Mucosa of rectum (tissue), 2 donors: ENCODE results near the gene HECTD3.
"Not testable (repeated sequence)": the region's sequence is repeated elsewhere in the genome, so short reads cannot be mapped to it uniquely, and the experiment has no call there.

Source experiments
- H3K27ac ChIP-seq, 2 donors: one replicate each; pipeline ENCODE4 v1.7.0; 2013; ENCODE audit warnings: inconsistent platforms in 2 of 2, low read depth in 2 of 2, low read length in 2 of 2
- H3K27me3 ChIP-seq, 2 donors: one replicate each; pipeline ENCODE4 v1.7.0; 2013; ENCODE audit warnings: low read length in 2 of 2; ENCODE audit not compliant: control insufficient read depth in 2 of 2, insufficient read depth in 2 of 2
- H3K36me3 ChIP-seq, 2 donors: one replicate each; pipeline ENCODE4 v1.7.0; 2013; ENCODE audit warnings: low read length in 2 of 2; ENCODE audit not compliant: control insufficient read depth in 2 of 2, insufficient read depth in 2 of 2
- H3K4me1 ChIP-seq, 2 donors: one replicate each; pipeline ENCODE4 v1.7.0; 2013; ENCODE audit warnings: low read length in 2 of 2, mild to moderate bottlenecking in 1 of 2; ENCODE audit not compliant: control insufficient read depth in 2 of 2, insufficient read depth in 2 of 2
- H3K4me3 ChIP-seq, 2 donors: one replicate each; pipeline ENCODE4 v1.7.0; 2013; ENCODE audit warnings: low read length in 2 of 2
- H3K9ac ChIP-seq, 2 donors: one replicate each; pipeline ENCODE4 v1.7.0; 2013; ENCODE audit warnings: low read length in 2 of 2, low read depth in 1 of 2, mild to moderate bottlenecking in 1 of 2
- H3K9me3 ChIP-seq, 2 donors: one replicate each; pipeline ENCODE4 v1.7.0; 2013; ENCODE audit warnings: low read length in 2 of 2; ENCODE audit not compliant: control insufficient read depth in 2 of 2
- donor health status: healthy.
- donor health status: Normal muscosa, but diverticular disease.

Gene HECTD3

DNA sequence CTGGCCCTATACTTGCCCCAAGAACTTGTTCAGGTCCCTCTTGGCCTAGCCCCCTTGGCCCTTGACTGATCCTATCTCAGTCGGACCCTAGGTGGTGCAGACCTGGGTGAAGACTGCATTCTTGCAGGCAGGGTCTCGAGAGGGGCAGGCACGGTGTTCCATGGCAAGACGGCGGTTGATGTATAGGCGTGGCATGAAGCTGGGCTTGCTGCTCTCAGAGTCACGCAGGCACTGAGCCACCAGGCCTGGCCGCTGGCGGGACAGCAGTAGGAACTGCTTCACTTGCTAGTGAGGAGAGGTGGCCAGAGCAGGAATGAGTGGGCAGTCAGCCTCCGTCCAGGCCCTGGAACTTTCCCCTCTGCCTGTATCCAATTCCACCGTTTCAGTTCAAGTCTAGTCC is 3.8 kb downstream of the HECTD3 start:
- no peaks in the 10 kb centered on the region for H3K27me3 ChIP-seq
- H3K4me3 ChIP-seq, result no peak overlapping the region
- H3K36me3 ChIP-seq, result peaks cover 74 to 76% of the 10 kb centered on the region in 2 donors
- H3K9ac ChIP-seq, result no peak overlapping the region
- no peak overlapping the region for H3K27ac ChIP-seq
- no peaks in the 10 kb centered on the region for H3K9me3 ChIP-seq
- H3K4me1 ChIP-seq, result peaks cover 20% of the 10 kb centered on the region in 2 donors

DNA sequence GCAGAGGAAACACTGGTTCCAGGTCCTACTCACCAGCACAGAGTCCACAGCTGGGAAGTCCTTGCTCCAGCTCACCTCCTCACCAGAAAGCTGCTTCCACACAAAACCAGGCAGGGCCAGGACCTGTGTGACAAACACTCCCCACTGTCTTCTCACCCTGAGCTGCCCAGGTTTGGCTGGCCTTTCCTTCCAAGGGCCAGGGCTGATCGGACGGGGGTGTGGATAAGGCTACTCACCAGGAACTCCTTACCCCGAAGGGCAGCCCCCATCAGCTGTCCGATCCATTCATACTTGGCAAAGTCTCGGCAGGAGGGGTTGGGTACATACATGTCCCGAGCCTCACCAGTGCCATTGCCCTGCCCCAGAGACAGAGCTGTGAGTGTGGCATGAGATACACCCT is 5.4 kb downstream of the HECTD3 start:
- H3K9me3 ChIP-seq, result no peaks in the 10 kb centered on the region
- no peak overlapping the region for H3K4me3 ChIP-seq
- H3K27ac ChIP-seq, result no peak overlapping the region
- H3K27me3 ChIP-seq, result no peaks in the 10 kb centered on the region
- peaks cover 74 to 83% of the 10 kb centered on the region in 2 donors for H3K36me3 ChIP-seq
- peaks cover 11% of the 10 kb centered on the region in 2 donors for H3K4me1 ChIP-seq
- H3K9ac ChIP-seq, result no peak overlapping the region

DNA sequence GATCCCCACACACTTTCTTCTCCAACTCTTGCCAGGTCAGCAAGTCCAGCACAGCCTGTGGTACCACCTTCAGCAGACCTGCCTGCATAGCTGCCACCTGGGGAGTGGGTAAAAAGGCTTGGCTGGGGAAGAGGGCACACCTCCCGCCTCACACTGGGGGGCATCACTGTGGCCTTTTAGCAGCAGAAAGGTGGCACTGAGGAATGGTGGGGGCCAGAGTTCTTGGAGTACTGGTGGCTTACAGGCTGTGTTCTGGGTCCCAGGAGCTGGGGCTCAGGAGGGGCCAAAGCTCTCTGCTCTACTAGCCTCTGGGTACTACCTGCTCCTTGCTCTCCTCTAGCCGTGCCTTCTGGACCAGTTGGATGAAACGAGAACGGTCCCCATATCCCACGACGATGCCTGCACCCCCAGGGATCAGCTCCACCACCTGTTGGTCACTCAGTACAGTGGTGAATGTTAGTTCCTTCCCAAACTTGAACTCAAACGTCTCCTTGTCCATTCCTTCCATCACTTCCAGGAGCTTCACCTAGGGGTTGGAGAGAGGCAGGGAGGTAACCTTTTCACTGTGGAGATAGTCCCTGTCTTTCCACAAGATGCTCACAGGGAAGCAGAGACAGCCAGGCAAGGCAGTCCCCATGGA is 6.7 kb downstream of the HECTD3 start:
- Histone ChIP-seq H3K27ac (no peak overlapping the region), H3K36me3 (peaks cover 67 to 75% of the 10 kb centered on the region in 2 donors), H3K4me1 (peaks cover under 1% of the 10 kb centered on the region in 2 donors), H3K9me3 (no peaks in the 10 kb centered on the region), H3K4me3 (no peak overlapping the region), H3K9ac (no peak overlapping the region), H3K27me3 (no peaks in the 10 kb centered on the region)

DNA sequence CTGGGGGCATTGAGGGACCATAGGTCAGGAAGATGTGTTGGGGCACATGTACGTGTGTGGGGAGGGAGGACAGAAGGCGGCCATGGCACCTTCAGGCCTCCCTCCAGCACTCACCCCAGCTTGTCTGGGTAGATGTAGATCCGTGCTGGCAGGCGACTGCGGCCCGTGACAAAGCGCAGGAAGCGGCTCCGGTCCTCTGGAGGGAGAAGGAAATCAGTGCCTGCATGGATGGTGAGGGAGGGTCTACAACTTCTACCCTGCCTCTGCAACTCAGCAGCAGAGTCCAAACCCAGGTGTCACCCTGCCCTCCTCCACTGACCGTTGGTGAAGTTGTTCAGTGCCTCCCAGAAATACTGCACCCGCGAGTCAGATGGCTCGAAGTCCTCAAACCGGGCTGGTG is 7.4 kb downstream of the HECTD3 start:
- no peak overlapping the region for H3K4me3 ChIP-seq
- no peaks in the 10 kb centered on the region for H3K9me3 ChIP-seq
- H3K9ac ChIP-seq, result no peak overlapping the region
- no peaks in the 10 kb centered on the region for H3K4me1 ChIP-seq
- no peaks in the 10 kb centered on the region for H3K27me3 ChIP-seq
- peaks cover 60 to 68% of the 10 kb centered on the region in 2 donors for H3K36me3 ChIP-seq
- no peak overlapping the region for H3K27ac ChIP-seq

DNA sequence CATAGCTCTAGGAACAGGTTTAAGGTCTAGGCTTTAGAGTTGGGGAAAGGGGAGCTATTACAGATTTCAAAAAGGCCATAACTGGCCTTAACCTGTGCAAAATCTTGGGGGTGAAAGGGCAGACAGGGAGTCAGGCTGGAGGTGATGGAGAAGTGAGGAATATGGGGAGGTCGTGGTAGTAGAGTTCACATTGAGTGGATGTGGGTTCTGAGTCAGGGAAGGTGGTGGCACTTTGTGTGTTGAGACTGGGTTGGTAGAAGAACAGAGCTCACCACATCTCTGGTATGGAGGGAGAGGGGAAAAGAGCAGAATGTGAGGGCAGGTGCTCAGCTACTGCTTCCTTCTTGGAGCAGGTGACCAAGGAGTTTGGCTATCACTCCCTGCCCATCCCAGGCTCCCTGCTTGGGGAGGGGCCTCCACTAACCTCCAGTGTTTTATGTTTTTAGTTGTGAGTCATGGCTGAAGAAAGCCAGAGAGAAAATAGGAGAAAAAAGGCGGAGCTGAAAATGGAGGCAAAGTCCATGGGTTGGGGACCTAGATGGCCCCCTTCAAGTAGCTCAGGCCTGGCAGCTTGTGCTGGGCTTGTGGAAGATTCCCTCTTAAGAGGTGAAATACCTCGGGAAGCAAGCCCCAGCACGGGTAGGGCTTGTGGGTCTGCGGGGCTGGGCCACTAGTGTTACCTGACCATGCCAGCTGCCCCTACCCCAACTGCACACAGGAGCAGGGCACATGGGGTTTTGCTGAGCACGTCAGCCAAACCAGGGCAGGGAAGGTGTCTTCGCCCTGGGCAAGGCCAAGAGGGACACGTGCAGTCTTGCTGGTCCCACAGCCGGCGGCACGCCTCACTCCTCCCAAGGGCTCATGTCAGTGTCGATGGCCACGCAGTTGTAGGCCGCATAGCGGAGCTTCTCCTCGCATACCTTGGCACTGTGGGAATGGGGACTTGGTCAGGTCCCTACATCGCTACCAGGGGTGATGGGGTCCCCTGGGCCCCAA is 8.2 kb downstream of the HECTD3 start:
- no peaks in the 10 kb centered on the region for H3K9me3 ChIP-seq
- H3K4me3 ChIP-seq, result no peak overlapping the region
- no peaks in the 10 kb centered on the region for H3K4me1 ChIP-seq
- no peak overlapping the region for H3K9ac ChIP-seq
- H3K27me3 ChIP-seq, result no peaks in the 10 kb centered on the region
- H3K36me3 ChIP-seq, result peaks cover 52 to 60% of the 10 kb centered on the region in 2 donors
- H3K27ac ChIP-seq, result no peak overlapping the region

DNA sequence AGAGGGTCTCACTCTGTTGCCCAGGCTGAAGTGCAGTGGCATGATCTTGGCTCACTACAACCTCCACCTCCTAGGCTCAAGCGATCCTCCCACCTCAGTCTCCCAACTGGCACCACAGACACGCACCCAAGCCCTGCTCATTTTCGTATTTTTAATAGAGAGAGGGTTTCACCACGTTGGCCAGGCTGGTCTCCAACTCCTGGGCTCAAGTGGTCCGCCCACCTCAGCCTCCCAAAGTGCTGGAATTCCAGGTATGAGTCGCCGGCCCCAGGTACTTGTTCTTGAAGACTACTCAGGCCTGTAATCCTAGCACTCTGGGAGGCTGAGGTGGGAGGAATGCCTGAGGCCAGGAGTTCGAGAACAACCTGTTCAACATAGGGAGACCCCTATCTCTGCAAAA is 9.5 kb downstream of the HECTD3 start:
- H3K27ac ChIP-seq, H3K9me3 ChIP-seq, H3K4me3 ChIP-seq, H3K9ac ChIP-seq, H3K4me1 ChIP-seq, H3K27me3 ChIP-seq: not testable (repeated sequence)
- peaks cover 39 to 47% of the 10 kb centered on the region in 2 donors for H3K36me3 ChIP-seq

DNA sequence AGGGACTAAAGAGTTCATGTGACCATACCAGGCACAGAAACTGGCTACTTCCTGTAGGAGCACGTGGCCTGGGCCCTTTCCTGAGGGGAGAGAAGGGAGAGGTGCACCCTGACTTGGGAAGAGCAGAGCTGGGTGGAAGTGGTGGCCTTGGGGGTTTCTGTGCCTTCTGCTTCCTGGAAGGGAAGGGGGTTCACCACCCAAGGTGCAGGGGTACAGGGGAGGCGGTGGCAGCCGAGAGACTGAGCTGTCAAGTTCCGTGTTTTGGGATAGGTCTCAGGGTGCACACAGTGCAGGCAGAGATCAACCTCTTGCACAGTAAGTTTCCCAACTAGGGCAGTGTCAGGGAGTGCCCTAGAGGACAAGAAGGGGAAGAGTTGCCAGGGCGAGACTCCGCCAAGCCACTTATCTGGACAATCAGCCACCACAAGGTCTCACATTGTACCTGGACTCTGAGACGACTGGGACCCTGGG is 10.1 kb downstream of the HECTD3 start:
- no peak overlapping the region for H3K4me3 ChIP-seq
- no peak overlapping the region for H3K27ac ChIP-seq
- no peaks in the 10 kb centered on the region for H3K4me1 ChIP-seq
- H3K27me3 ChIP-seq, result no peaks in the 10 kb centered on the region
- H3K36me3 ChIP-seq, result peaks cover 37 to 43% of the 10 kb centered on the region in 2 donors
- H3K9ac ChIP-seq, result no peak overlapping the region
- H3K9me3 ChIP-seq, result no peaks in the 10 kb centered on the region

DNA sequence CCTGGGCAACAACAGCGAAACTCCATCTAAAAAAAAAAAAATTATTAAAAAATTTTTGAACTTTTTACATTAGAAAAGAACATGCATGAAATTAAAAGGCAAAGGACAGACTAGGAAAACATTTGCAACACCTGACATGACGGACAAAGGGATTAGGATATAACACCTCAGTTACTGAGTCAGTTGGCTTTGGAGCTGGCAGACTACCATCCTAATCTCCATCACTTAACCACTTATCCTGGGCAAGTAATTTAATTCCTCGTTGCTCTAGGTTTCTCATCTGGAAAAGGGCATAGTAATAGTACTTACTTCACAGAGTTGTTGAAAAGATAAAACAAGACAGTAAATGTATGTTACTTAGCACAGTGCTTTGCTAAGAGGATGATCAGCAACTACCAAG is 11.9 kb downstream of the HECTD3 start:
- Histone ChIP-seq H3K36me3 (peaks cover 18 to 25% of the 10 kb centered on the region in 2 donors), H3K9ac (no peak overlapping the region), H3K27ac (no peak overlapping the region), H3K27me3 (no peaks in the 10 kb centered on the region), H3K9me3 (no peaks in the 10 kb centered on the region), H3K4me3 (no peak overlapping the region), H3K4me1 (no peaks in the 10 kb centered on the region)

DNA sequence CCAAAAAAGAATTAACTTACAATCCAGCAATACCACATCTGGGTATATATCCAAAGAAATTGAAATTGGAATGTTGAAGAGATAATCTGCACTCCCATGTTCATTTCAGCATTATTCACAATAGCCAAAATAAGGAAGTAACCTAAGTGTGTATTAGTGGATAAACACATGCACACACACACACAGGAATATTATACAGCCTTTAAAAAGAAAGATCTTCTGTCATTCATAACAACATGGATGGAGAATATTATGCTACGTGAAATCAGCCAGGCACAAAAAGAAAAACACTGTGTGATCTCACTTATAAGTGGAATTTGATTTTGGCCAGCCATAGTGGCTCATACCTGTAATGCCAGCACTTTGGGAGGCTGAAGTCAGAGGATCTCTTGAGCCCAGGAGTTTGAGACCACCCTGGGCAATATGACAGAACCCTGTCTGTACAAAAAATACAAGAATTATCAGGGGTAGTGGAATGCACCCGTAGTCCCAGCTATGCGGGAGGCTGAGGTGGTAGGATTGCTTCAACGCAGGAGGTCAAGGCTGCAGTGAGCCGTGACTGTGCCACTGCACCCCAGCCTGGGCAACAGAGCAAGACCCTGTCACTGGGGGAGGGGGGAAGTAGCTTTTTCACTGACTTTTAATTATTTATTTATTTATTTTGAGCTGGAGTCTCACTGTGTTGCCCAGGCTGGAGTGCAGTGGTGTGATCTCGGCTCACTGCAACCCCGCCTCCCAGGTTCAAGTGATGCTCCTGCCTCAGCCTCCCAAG is 15.5 kb downstream of the HECTD3 start:
- Histone ChIP-seq H3K27ac (no peak overlapping the region), H3K9me3 (no peaks in the 10 kb centered on the region), H3K36me3 (no peaks in the 10 kb centered on the region), H3K4me3 (no peak overlapping the region), H3K9ac (no peak overlapping the region), H3K4me1 (no peaks in the 10 kb centered on the region), H3K27me3 (no peaks in the 10 kb centered on the region)
